ENCODE data around the gene CLBA1. TPM values are rescaled to one million over a fixed set of nuclear protein-coding genes. Genes with fewer than 3 reads are reported as not detected.

CLBA1 gene
- total RNA-seq, 1 donor from 2014 or later = 8.4 TPM

DNA sequence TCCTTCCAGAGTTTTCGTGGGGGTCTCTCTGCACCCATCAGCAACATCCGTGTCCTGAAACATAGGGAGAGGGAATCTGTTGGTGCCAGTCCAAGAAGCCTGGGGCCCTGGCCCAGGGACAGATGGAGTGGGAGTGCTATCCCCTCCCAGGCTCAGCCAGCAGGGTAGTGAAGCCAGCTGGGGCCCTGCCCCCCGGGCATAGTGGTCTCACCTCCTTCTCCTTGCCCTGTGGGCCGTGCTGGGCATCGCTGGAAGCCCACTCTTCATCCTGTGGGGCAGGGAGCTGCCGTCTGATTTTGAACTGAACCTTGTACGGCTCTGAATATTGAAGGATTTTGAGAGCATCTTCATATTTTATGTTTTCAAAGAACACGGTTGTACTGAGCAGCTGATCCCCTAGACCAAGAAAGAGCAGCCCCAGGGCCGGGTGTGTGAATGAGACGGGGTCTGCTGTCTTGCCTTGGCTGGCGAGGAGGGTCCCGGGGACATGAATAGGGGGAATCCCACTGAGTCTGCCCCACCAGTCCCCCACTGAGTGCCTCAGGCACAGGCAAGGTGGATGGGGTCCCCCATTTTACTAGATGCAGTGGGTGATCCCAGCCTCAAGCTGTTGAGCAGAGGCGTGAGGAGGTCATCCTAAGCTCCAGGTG lies 30.7 kb upstream of the CLBA1 start:
- TF ChIP-seq CTCF (IDR thresholded peaks at IDR 0.05; ENCODE audit: insufficient read depth, low read length, severe bottlenecking) = no peak
- DNase-seq (ENCODE audit: low read depth) (no peak), FAIRE-seq (no peak)
- Histone ChIP-seq H3K27me3 (ENCODE audit: control insufficient read depth, insufficient read depth, low read length) (no peaks in the 10 kb centered on the region), H3K36me3 (ENCODE audit: control insufficient read depth, insufficient read depth, low read length) (peaks cover 50% of the 10 kb centered on the region), H3K4me3 (ENCODE audit: low read depth, low read length) (no peak overlapping the region)

DNA sequence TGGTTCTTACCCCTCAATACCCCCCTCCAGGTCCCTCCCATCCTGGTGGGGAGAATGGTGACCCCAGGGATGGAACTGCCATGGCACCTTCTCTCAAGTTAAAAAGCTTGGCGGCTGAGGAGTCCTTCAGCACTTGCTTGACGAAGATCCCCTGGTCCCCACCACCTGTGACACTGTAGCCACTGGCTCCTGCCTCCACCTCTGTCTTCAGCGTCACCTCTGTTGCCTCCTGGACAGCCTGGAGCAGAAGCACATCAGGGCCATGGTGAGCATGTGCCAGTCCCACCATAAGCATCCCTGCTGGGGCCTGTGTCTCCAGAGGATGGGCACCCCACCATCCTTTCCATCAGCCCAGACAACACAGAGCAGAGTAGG lies 30.2 kb upstream of the CLBA1 start:
- DNase-seq (ENCODE audit: low read depth) (no peak), FAIRE-seq (peak; percentile 13)
- H3K36me3 ChIP-seq (ENCODE audit: control insufficient read depth, insufficient read depth, low read length) = peaks cover 47% of the 10 kb centered on the region
- TF ChIP-seq CTCF (IDR thresholded peaks at IDR 0.05; ENCODE audit: insufficient read depth, low read length, severe bottlenecking) = no peak
- no peaks in the 10 kb centered on the region for H3K27me3 ChIP-seq (ENCODE audit: control insufficient read depth, insufficient read depth, low read length)
- H3K4me3 ChIP-seq (ENCODE audit: low read depth, low read length) = no peak overlapping the region

GRCh38 chr14:104956290-104956890 lies 29.2 kb upstream of the CLBA1 start:
- DNase-seq (ENCODE audit: low read depth) = no peak
- no peak for FAIRE-seq
- peaks cover 46% of the 10 kb centered on the region for H3K36me3 ChIP-seq (ENCODE audit: control insufficient read depth, insufficient read depth, low read length)
- H3K27me3 ChIP-seq (ENCODE audit: control insufficient read depth, insufficient read depth, low read length) = no peaks in the 10 kb centered on the region
- TF ChIP-seq CTCF (IDR thresholded peaks at IDR 0.05; ENCODE audit: insufficient read depth, low read length, severe bottlenecking) = no peak
- no peak overlapping the region for H3K4me3 ChIP-seq (ENCODE audit: low read depth, low read length)

GRCh38 chr14:104957146-104958113 lies 28.2 kb upstream of the CLBA1 start:
- TF ChIP-seq CTCF (IDR thresholded peaks at IDR 0.05; ENCODE audit: insufficient read depth, low read length, severe bottlenecking) = no peak
- no peak overlapping the region for H3K4me3 ChIP-seq (ENCODE audit: low read depth, low read length)
- H3K27me3 ChIP-seq (ENCODE audit: control insufficient read depth, insufficient read depth, low read length) = no peaks in the 10 kb centered on the region
- FAIRE-seq (no peak), DNase-seq (ENCODE audit: low read depth) (no peak)
- H3K36me3 ChIP-seq (ENCODE audit: control insufficient read depth, insufficient read depth, low read length) = peaks cover 49% of the 10 kb centered on the region

- Histone ChIP-seq H3K36me3 (ENCODE audit: control insufficient read depth, insufficient read depth, low read length) (peaks cover 28% of the 10 kb centered on the region), H3K27me3 (ENCODE audit: control insufficient read depth, insufficient read depth, low read length) (no peaks in the 10 kb centered on the region), H3K4me3 (ENCODE audit: low read depth, low read length) (no peak overlapping the region)
- DNase-seq (ENCODE audit: low read depth) (no peak), FAIRE-seq (no peak)
- TF ChIP-seq CTCF (IDR thresholded peaks at IDR 0.05; ENCODE audit: insufficient read depth, low read length, severe bottlenecking) = no peak
Observed at GRCh38 chr14:104964546-104964945, 21.0 kb upstream of the CLBA1 start.
